ENCODE measurements around the gene CADM1. TPM values are rescaled to one million over a fixed set of nuclear protein-coding genes. Genes with fewer than 3 reads are reported as not detected.

Gene CADM1
- total and polyA plus RNA-seq, 2 donors (not counting 3 experiments of a cell fraction or from before 2014, with no cell fraction given), result 0.52 to 2.6 TPM

DNA sequence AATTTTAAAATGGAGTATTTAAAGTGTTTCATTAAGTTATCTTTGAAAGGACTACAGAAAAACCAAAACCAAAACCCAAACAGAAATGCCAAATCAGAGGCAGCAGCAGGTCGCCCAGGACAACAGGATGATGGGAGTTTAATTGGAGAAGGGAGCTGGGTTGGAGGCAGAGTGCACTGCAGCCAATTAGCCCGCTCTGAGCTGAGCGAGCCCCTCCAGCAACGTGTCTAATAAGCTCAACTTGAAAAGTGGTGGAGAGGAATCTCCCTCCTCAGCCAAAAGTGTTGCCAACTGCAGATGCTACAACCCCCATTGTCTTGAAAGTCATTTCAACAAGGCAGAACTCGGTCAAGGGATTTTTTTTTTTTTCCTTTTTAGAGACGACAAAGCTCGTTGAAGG is 323.9 kb downstream of the CADM1 start:
- no peak overlapping the region for H2AFZ ChIP-seq (ENCODE audit: low read depth, low read length)
- POLR2A ChIA-PET, result no interaction called here
- no peak overlapping the region for H3K4me3 ChIP-seq (replicated peaks in 1 of 3; ENCODE audit: insufficient read depth in 1 of 3, low read depth in 1 of 3, low read length in 3 of 3)
- H3K9me3 ChIP-seq (replicated peaks; ENCODE audit: control insufficient read depth, insufficient read depth, low read length), result no peaks in the 10 kb centered on the region
- dilution Hi-C loops (cut with MboI; ENCODE audit: extremely low pct_ligation_motif_present, low sequenced_read_pairs) (no loop called here), intact Hi-C loops (cut with micrococcal nuclease) (no loop called here)
- no peaks in the 10 kb centered on the region for H3K27me3 ChIP-seq (ENCODE audit: control insufficient read depth in 2 of 2, insufficient read depth in 2 of 2, low read length in 2 of 2)
- CTCF ChIA-PET, result no interaction called here
- H3K27ac ChIP-seq (ENCODE audit: insufficient read depth, low read depth, low read length), result no peak overlapping the region
- no TSS peak for BruUV-seq (replicated peaks)
- H3K36me3 ChIP-seq (ENCODE audit: control insufficient read depth in 2 of 2, extremely low read depth in 1 of 2, insufficient read depth in 2 of 2, low read length in 2 of 2), result no peaks in the 10 kb centered on the region
- H3K79me2 ChIP-seq (ENCODE audit: control insufficient read depth, insufficient read depth, low read length), result no peaks in the 10 kb centered on the region
- H4K20me1 ChIP-seq (replicated peaks; ENCODE audit: control insufficient read depth, extremely low read depth, insufficient read depth, low read length), result no peaks in the 10 kb centered on the region
- H3K9me1 ChIP-seq (replicated peaks; ENCODE audit: control insufficient read depth, extremely low read depth, insufficient read depth, low read length), result no peaks in the 10 kb centered on the region
- H3K9ac ChIP-seq (replicated peaks; ENCODE audit: extremely low read depth, insufficient read depth, low read length), result no peak overlapping the region
- H3K4me1 ChIP-seq (ENCODE audit: control insufficient read depth, extremely low read depth, insufficient read depth, low read length), result no peaks in the 10 kb centered on the region
- no peak for FAIRE-seq
- no peak for DNase-seq (ENCODE audit: low read depth, low spot score)
- H3K4me2 ChIP-seq (ENCODE audit: insufficient read depth, low read length), result no peak overlapping the region
- no peak for TF ChIP-seq FOS (IDR thresholded peaks at IDR 0.05; ENCODE audit: borderline replicate concordance, insufficient read depth, low read length)
- TF ChIP-seq, protein P1, sequence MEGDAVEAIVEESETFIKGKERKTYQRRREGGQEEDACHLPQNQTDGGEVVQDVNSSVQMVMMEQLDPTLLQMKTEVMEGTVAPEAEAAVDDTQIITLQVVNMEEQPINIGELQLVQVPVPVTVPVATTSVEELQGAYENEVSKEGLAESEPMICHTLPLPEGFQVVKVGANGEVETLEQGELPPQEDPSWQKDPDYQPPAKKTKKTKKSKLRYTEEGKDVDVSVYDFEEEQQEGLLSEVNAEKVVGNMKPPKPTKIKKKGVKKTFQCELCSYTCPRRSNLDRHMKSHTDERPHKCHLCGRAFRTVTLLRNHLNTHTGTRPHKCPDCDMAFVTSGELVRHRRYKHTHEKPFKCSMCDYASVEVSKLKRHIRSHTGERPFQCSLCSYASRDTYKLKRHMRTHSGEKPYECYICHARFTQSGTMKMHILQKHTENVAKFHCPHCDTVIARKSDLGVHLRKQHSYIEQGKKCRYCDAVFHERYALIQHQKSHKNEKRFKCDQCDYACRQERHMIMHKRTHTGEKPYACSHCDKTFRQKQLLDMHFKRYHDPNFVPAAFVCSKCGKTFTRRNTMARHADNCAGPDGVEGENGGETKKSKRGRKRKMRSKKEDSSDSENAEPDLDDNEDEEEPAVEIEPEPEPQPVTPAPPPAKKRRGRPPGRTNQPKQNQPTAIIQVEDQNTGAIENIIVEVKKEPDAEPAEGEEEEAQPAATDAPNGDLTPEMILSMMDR (IDR thresholded peaks at IDR 0.05; ENCODE audit: extremely low read depth in 1 of 2, insufficient read depth in 1 of 2, low read depth in 1 of 2, low read length in 2 of 2), result no peak
- no peak for TF ChIP-seq JUN (IDR thresholded peaks at IDR 0.05; ENCODE audit: borderline replicate concordance, insufficient read depth, insufficient read length, low read depth)
- TF ChIP-seq, protein P2, sequence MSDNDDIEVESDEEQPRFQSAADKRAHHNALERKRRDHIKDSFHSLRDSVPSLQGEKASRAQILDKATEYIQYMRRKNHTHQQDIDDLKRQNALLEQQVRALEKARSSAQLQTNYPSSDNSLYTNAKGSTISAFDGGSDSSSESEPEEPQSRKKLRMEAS (IDR thresholded peaks at IDR 0.05; ENCODE audit: insufficient read depth, insufficient read length), result no peak
- TF ChIP-seq MYC (IDR thresholded peaks at IDR 0.05; ENCODE audit: low read depth, low read length), result no peak
- TF ChIP-seq EZH2 (IDR thresholded peaks at IDR 0.05; ENCODE audit: borderline replicate concordance, low read depth, low read length, severe bottlenecking), result no peak
- no peak for TF ChIP-seq GATA2 (IDR thresholded peaks at IDR 0.05; ENCODE audit: insufficient read depth, insufficient read length, low read depth, low read length)
- no peak for TF ChIP-seq POLR2AphosphoS5 (IDR thresholded peaks at IDR 0.05; ENCODE audit: insufficient read depth, low read depth, low read length)
- no peak for TF ChIP-seq POLR2A (IDR thresholded peaks at IDR 0.05; ENCODE audit: low read depth, low read length)
